OCI-LY1 (cell line): ENCODE results near the gene SEMA6D.

ENCODE experiments used
- H2AFZ ChIP-seq: fragments of 200-600 bp; sonication (generic), shearing (Covaris generic); 2 replicates; pipeline ENCODE4 v1.6.0; 2014; ENCODE audit warnings: antibody characterized with exemption, mild to moderate bottlenecking, low read length
- H3F3A ChIP-seq: fragments of 200-600 bp; sonication (generic), shearing (Covaris generic); 2 replicates; pipeline ENCODE4 v1.6.0; 2014; ENCODE audit warnings: mild to moderate bottlenecking, antibody characterized with exemption, low read length, moderate library complexity; ENCODE audit not compliant: insufficient read depth
- H3K27ac ChIP-seq: fragments of 200-600 bp; sonication (generic); 2 replicates; pipeline ENCODE4 v1.5.1; 2014; ENCODE audit warnings: low read length, mixed run types, mild to moderate bottlenecking, low read depth; ENCODE audit not compliant: poor library complexity, severe bottlenecking
- H3K27me3 ChIP-seq: fragments of 200-600 bp; sonication (generic); 2 replicates; pipeline ENCODE4 v1.6.0; 2014; ENCODE audit warnings: antibody characterized with exemption, mild to moderate bottlenecking, low read length, moderate library complexity; ENCODE audit not compliant: insufficient read depth
- H3K36me3 ChIP-seq: fragments of 200-600 bp; sonication (generic); 2 replicates; pipeline ENCODE4 v1.6.1; 2014; ENCODE audit warnings: mild to moderate bottlenecking, antibody characterized with exemption, low read length, moderate library complexity, mixed read lengths; ENCODE audit not compliant: insufficient read depth
- H3K4me1 ChIP-seq: fragments of 200-600 bp; sonication (generic); 2 replicates; pipeline ENCODE4 v1.5.1; 2014; ENCODE audit warnings: mild to moderate bottlenecking, low read length, moderate library complexity; ENCODE audit not compliant: insufficient read depth, severe bottlenecking
- H3K4me2 ChIP-seq: fragments of 200-600 bp; sonication (generic), shearing (Covaris generic); 2 replicates; pipeline ENCODE4 v1.6.1; 2014; ENCODE audit warnings: low read length
- H3K4me3 ChIP-seq: fragments of 200-600 bp; sonication (generic); 2 replicates; pipeline ENCODE4 v1.5.1; 2014; ENCODE audit warnings: low read length, low read depth, mild to moderate bottlenecking, mixed read lengths; ENCODE audit not compliant: poor library complexity, severe bottlenecking
- H3K79me2 ChIP-seq: fragments of 200-600 bp; shearing (Covaris generic); 2 replicates; pipeline ENCODE4 v1.6.1; 2016; ENCODE audit warnings: mixed run types, low read length, mixed read lengths; ENCODE audit not compliant: insufficient read depth
- H3K9ac ChIP-seq: fragments of 200-600 bp; sonication (generic), shearing (Covaris generic); 2 replicates; pipeline ENCODE4 v1.6.1; 2014; ENCODE audit warnings: mild to moderate bottlenecking, low read length, mixed read lengths
- H3K9me2 ChIP-seq: fragments of 200-600 bp; sonication (generic), shearing (Covaris generic); 2 replicates; pipeline ENCODE4 v1.6.1; 2014; ENCODE audit warnings: low read depth, mild to moderate bottlenecking, low read length, mixed read lengths
- H3K9me3 ChIP-seq: fragments of 200-600 bp; shearing (Covaris generic); 2 replicates; pipeline ENCODE4 v1.6.1; 2014; ENCODE audit warnings: low read length, mixed read lengths
- H4K20me1 ChIP-seq: fragments of 200-600 bp; sonication (generic), shearing (Covaris generic); 2 replicates; pipeline ENCODE4 v1.6.0; 2016; ENCODE audit warnings: mild to moderate bottlenecking, low read length; ENCODE audit not compliant: insufficient read depth
- EZH2 ChIP-seq: fragments of 200-600 bp; sonication (generic), shearing (Covaris generic); IDR thresholded peaks from 2 replicates; pipeline ENCODE4 v1.8.0; 2017; ENCODE audit warnings: borderline replicate concordance, mixed run types, mild to moderate bottlenecking, antibody characterized with exemption, low read length, moderate library complexity, mixed read lengths
- TF ChIP-seq, protein P1 (sequence below): fragments of 200-600 bp; sonication (generic), shearing (Covaris generic); IDR thresholded peaks from 2 replicates; pipeline ENCODE4 v1.5.1; 2017; ENCODE audit warnings: mild to moderate bottlenecking, antibody characterized with exemption, low read length, moderate library complexity, mixed read lengths

Gene SEMA6D

DNA sequence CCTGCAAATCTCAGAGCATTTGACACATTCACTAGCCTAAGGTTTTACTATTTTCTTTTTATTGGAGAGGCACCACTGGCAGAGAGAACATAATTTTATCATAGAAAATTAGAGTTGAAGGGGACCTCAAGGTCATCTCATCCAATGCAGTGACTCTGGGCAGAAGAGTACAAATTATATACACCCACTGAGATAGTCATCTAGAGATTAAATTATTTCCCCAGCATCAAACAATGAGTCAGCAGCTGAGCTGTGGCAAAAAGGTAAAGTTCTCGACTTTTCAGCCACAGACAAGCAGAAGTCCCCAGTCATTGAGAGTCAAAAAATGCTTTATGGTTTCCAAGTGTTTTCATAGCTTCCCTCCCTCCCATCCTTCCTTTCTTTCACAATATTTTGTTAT, 39.3 kb upstream of the SEMA6D start:
- Histone ChIP-seq H3K27me3 (no peaks in the 10 kb centered on the region), H3K4me1 (no peaks in the 10 kb centered on the region), H3K4me2 (no peak overlapping the region), H3K9me2 (no peaks in the 10 kb centered on the region), H3K79me2 (no peaks in the 10 kb centered on the region), H3K36me3 (no peaks in the 10 kb centered on the region), H3F3A (no peaks in the 10 kb centered on the region), H3K9ac (no peak overlapping the region), H3K27ac (no peak overlapping the region), H2AFZ (no peak overlapping the region), H4K20me1 (no peaks in the 10 kb centered on the region), H3K9me3 (no peaks in the 10 kb centered on the region), H3K4me3 (no peak overlapping the region)
- TF ChIP-seq, protein P1, sequence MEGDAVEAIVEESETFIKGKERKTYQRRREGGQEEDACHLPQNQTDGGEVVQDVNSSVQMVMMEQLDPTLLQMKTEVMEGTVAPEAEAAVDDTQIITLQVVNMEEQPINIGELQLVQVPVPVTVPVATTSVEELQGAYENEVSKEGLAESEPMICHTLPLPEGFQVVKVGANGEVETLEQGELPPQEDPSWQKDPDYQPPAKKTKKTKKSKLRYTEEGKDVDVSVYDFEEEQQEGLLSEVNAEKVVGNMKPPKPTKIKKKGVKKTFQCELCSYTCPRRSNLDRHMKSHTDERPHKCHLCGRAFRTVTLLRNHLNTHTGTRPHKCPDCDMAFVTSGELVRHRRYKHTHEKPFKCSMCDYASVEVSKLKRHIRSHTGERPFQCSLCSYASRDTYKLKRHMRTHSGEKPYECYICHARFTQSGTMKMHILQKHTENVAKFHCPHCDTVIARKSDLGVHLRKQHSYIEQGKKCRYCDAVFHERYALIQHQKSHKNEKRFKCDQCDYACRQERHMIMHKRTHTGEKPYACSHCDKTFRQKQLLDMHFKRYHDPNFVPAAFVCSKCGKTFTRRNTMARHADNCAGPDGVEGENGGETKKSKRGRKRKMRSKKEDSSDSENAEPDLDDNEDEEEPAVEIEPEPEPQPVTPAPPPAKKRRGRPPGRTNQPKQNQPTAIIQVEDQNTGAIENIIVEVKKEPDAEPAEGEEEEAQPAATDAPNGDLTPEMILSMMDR = no peak
- no peak for TF ChIP-seq EZH2

DNA sequence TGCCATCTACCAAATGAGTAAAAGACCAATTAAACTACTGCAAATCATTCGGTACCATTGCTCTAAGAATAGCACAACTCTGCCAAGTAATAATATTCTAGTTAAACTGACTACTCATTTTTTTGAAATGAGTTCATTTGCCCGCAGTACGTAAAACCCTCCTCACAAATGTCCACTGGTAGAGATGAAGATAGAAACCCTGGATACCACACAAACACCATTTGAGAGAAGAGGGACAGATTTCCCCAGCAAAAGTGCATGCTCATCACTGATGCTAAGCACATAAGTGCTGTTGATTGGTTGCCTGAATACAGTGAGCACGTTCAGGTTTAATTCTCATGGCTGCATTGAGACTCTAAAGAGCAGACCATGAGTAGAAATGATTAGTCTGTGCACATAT, 34.6 kb upstream of the SEMA6D start:
- Histone ChIP-seq H4K20me1 (no peaks in the 10 kb centered on the region), H3F3A (no peaks in the 10 kb centered on the region), H3K9me2 (no peaks in the 10 kb centered on the region), H3K4me1 (no peaks in the 10 kb centered on the region), H2AFZ (no peak overlapping the region), H3K27ac (no peak overlapping the region), H3K36me3 (no peaks in the 10 kb centered on the region), H3K4me3 (no peak overlapping the region), H3K4me2 (no peak overlapping the region), H3K27me3 (no peaks in the 10 kb centered on the region), H3K9ac (no peak overlapping the region), H3K9me3 (no peaks in the 10 kb centered on the region), H3K79me2 (no peaks in the 10 kb centered on the region)
- TF ChIP-seq, protein P1 = no peak
- TF ChIP-seq EZH2 = no peak

DNA sequence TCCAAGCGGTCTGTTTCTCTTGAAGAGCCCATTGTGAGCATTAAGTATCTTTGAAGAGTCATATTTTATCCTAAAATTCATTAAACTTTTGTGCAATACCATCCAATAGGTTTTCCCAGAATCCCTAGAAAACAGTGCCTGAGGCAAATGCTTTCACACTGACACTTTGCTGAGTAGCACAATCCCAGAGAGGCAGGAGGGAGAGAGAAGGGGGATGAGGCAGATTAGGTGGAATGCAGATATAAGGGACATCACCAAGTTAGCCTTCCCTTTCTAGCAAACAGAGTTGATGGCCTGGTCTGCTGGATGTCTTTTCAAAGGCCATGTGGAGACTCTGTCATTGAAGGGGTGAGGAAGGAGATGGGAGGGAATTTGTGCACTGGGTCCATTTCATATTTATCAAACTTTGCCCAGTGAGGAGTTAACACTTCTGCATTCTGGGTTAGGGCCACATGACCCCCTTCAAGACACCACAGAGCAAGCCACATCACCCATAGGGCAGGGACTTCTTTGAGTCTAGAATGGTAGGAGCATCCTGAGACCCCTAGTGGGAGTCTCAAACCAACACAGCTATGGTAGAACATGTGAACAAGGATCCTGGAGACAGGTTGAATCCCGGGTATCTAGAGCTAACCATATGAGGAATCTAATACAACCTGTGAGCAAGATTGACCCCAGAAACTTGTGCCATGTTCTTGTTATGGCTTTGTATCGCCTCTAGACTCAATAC, 32.0 kb upstream of the SEMA6D start:
- H3K9ac ChIP-seq = no peak overlapping the region
- TF ChIP-seq, protein P1 = no peak
- no peak for TF ChIP-seq EZH2
- no peaks in the 10 kb centered on the region for H3F3A ChIP-seq
- no peaks in the 10 kb centered on the region for H4K20me1 ChIP-seq
- H2AFZ ChIP-seq = no peak overlapping the region
- H3K79me2 ChIP-seq = no peaks in the 10 kb centered on the region
- no peaks in the 10 kb centered on the region for H3K9me2 ChIP-seq
- H3K27me3 ChIP-seq = no peaks in the 10 kb centered on the region
- H3K9me3 ChIP-seq = no peaks in the 10 kb centered on the region
- no peaks in the 10 kb centered on the region for H3K4me1 ChIP-seq
- H3K4me3 ChIP-seq = no peak overlapping the region
- no peaks in the 10 kb centered on the region for H3K36me3 ChIP-seq
- no peak overlapping the region for H3K27ac ChIP-seq
- no peak overlapping the region for H3K4me2 ChIP-seq
